ENCODE data around the gene PARD3B. TPM values are rescaled to one million over a fixed set of nuclear protein-coding genes. Genes with fewer than 3 reads are reported as not detected.

The PARD3B gene
- total RNA-seq, 1 donor from 2014 or later: 4.5 TPM

DNA sequence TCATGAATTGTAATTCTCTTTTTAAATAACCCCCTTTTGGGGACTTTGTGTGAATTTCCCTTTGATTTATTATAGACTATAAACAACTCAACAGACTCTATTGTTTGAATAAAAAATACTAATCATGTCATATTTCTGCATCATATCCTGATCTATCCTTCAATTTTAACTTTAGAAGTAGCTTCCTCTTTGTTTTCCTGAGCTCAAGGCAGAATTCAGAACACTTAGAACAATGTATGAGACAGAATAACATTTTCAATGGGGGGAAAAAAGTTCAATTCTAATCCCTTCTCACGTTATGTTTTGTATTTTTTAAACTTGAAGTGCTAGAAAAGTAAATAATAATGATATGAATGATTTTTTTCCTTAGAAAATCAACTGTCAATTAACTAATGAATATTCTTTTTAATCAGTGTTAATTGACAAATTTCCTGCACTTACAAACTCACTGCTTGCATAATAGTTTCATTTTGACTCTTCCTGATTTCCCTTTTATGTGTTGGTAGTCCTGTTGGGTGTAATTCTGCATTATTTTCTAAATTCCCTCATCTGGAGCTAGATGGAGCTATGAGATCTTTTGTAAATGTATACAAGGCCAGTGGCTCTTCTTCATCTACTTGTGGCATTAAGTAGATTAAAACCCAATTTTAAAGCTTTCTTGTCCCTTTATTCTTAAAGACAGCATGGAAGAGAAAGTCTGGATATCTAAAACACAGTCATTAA is 326.1 kb downstream of the PARD3B start:
- peak; percentile 4 to 10 for DNase-seq (ENCODE audit: low spot score in 2 of 2)

DNA sequence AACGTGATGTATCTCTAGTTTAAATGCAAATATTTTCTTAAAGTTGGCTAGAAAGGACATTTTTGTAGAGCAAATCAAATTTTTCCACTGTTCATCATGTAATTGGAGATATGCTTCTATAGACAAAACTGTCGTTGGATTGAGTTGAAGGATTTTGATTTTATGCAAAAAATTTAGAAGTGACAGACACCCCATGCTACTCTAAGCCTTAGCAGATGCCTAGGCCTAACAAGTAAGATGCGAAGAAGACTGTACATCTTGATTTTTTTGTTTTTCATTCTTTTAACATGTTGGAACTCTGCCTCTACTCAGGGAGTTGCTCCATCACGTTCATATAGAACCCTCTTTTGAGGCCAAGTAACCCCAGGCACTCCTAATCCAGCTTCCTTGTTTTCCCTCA is 331.0 kb downstream of the PARD3B start:
- DNase-seq (ENCODE audit: low spot score in 2 of 2) (no peak), FAIRE-seq (no peak)

More for the DNA sequence above, 326.1 kb downstream of the PARD3B start:
- peak; percentile 90 for FAIRE-seq

DNA sequence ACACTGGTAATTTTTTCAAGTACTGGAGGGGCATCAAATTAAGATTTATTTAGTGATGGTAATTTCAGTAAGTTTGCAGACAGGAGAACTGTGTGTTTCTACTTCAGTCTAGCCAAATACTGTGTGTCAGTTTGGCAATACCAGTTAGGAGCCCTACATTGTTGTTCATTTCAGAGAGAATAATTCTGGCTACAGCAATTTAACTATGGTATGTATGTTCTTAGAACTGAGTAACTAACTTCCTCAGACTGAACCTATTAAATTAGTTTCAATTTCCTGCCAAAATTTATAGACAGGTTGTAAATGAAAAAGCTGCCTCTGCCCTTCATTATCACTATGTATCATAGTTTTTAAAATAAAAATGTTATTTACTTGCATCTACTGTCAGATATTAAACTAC is 332.4 kb downstream of the PARD3B start:
- DNase-seq (ENCODE audit: low spot score in 2 of 2) (no peak), FAIRE-seq (no peak)

DNA sequence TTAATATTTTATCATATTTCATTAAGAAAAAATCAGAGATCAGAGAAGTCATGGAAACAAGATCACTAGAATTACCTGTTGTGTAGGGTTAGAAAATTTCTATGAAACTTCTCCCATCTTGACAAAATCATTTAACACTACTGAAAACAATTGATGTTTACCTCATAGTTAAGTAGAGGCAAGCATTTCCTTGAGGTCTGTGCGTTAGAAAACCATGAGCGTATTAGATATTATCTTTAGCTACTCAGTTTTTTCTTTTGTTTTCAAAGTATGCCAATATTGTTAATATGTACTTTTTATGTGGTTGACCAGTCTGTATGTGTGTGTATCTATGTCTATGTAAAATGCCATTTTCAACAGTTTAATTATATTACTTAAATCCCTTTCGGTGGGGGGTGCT is 335.7 kb downstream of the PARD3B start:
- DNase-seq (ENCODE audit: low spot score in 2 of 2) (no peak), FAIRE-seq (no peak)

DNA sequence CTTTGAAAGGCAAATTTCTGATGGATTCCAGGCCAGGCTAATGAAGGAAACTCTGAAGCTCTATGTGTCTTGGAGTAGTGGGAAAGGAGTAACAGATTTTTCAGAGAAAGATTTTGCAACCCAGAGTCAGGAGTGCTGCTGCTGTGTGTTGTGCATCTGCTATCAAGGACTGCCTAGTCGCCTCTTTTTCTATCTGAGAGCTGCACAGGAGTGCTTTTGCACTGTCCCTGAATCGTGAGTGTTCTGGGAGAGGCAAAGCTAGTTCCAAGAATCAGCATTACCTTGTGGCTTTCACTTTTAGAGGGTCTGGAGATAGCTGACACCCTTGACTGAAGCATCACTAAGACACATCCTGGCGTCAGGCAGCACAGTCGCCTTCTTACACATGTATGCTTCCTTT is 336.4 kb downstream of the PARD3B start:
- FAIRE-seq (no peak), DNase-seq (ENCODE audit: low spot score in 2 of 2) (no peak)

DNA sequence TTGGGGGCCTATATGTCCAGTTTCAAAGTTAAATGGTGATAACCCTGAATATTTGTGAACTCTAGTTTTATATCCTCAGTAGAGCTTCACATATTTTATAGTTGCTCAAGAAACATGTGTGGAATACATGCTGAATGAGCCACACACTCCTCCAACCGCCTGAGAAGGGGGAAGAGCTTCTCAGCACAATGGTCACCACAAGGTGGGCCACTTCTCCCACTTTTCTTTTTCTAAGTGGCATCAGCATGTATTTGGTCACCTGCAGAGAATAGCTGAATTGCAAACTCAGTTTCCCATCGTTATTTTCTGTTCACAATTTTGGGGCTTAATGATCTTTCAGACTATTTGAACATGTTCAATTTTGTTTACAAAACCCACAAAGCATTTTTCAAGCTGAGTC is 340.5 kb downstream of the PARD3B start:
- no peak for DNase-seq (ENCODE audit: low spot score in 2 of 2)
- no peak for FAIRE-seq

DNA sequence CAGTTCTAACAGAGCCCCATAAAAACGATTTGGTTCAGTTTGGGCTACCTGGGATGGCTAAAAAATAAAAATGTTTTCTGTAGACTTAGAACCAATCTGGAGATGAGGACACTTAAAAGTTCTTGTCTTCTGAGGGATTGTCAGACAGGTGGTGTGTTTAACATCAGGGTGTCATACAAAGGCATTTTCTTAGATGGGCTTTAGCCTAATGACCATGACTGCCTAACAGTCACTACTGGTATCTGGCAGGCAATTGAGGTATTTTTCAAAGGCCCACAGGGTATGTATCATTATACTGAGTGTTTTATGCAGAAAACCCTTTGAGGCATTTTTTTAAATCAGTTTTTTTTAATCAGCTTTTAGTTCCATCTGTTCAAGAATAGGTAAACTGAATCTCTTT is 341.4 kb downstream of the PARD3B start:
- FAIRE-seq: no peak
- DNase-seq (ENCODE audit: low spot score in 2 of 2): no peak

DNA sequence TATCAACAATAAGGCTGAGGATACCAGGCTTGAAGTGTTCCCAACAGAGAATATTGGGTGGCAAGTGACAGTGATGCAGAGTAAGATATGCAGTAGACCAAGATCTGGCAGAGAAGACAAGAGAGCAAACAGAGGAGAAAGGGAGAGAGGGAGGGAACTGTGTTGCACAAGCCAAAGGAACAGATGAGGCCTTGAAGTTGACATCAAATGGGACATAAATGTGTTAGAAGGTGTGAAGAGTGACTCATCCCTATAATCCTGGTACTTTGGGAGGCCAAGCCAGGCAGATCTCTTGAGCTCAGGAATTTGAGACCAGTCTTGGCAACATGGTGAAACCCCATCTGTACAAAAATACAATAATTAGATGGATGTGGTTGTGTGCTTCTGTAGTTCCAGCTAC is 342.9 kb downstream of the PARD3B start:
- no peak for FAIRE-seq
- DNase-seq (ENCODE audit: low spot score in 2 of 2): no peak

DNA sequence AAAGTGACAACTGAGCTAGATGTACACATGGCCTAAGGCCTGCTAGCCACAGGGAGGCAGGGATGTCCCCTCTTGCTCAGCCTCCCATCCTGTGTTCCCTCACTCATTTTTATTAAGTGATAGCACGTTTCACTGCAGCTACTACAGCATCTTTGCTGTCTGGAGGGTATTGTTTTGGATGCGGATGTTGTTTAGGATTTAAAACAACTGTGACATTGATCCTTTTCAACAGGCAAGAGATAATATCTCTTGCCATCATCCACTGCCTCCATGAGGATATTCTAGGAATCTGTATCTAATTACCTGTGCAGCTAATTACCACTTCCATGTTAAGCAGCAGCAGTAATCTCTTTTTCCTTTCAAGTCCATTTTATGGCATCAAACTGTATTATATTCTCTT is 345.4 kb downstream of the PARD3B start:
- no peak for FAIRE-seq

DNA sequence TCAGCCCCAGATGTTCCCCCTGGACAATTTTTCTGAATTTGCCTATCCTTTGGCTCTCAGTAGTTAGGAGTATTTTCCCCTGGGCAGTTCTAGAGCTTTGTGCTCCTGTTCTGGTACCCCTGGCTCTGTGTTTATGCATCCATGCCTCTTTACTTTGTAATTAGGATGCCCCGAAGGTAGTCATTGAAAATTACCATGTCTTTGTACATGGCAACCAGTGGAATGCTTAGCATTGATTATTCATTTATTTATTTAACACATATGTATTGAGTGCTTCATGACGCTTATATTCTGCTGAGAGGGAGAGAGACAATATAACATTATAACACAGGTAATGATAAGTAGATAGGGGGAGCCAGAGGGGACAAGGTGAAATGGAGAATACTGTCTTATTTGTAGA is 346.5 kb downstream of the PARD3B start:
- FAIRE-seq (no peak), DNase-seq (ENCODE audit: low spot score in 2 of 2) (no peak)

More for the DNA sequence above, 345.4 kb downstream of the PARD3B start:
- no peak for DNase-seq (ENCODE audit: low spot score in 2 of 2)

DNA sequence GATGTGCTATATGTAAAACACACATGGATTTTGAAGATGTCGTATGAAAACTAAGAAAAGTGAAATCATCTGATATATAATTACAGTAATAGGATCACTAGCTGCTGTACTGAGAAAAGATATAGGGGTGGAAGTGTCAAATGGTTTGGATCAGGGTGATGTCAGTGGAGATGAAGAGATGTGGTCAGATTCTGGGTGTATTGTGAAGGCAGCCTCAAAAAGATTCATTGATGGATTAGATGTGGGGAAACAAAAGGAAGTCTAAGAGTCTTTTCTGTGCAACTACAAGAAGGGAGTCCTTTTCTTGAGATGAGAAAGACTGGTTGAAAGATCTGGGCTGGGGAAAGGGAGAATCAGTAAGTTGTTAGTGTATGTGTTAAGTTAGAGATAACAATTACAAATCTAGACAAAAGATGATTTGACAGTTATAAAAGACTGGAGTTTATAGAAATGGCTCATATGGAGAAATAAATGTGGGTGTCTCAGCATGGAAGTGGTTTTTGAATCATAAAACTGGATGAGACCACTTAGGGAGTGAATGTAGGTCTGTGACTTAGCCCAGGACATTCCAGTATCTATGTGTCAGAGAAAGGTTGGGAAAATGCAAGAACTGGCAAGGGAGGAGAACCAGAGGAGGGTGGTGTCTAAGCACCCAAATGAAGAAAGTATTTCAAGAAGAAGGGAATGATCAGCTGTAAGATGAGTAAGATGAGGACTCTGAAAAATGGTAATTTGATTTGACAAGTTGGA is 347.4 kb downstream of the PARD3B start:
- DNase-seq (ENCODE audit: low spot score in 2 of 2) (no peak), FAIRE-seq (no peak)

DNA sequence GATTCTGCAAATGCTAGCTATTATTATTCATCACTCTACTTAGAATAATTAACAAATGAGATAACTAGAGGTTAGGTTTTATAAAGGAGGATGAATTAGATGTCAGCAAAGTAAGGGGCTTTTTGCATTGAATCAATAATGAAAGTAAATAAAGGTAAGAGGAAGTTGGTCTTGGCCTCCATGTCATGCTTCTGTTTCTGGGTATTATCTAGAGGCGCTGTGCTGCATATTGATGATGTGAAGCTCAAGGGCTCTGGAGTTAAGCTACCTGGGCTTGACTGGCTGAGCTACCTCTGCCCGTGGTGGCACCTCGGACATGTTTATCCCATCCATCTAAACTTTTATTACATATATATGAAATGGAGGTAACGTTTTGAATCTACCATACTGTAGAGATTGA is 350.9 kb downstream of the PARD3B start:
- DNase-seq (ENCODE audit: low spot score in 2 of 2): no peak
- FAIRE-seq: no peak

DNA sequence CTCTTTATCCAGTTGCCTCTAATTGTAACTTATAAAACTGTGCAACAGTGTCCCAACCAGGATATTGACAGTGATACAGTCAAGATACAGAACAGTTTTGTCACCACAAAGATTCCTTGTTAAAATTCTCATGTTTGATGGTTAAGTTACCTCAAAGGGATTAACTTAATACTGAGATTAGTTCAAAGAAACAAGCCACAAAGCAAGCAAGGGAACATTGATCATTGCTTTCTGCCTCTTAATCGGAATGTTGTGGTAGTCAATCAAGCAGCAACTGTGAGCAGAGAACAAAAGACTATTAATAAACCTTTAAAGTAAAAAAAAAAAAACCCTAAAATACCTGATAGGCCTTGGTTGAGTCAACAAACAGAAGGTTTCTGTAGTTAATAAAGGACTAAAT is 352.3 kb downstream of the PARD3B start:
- no peak for FAIRE-seq

DNA sequence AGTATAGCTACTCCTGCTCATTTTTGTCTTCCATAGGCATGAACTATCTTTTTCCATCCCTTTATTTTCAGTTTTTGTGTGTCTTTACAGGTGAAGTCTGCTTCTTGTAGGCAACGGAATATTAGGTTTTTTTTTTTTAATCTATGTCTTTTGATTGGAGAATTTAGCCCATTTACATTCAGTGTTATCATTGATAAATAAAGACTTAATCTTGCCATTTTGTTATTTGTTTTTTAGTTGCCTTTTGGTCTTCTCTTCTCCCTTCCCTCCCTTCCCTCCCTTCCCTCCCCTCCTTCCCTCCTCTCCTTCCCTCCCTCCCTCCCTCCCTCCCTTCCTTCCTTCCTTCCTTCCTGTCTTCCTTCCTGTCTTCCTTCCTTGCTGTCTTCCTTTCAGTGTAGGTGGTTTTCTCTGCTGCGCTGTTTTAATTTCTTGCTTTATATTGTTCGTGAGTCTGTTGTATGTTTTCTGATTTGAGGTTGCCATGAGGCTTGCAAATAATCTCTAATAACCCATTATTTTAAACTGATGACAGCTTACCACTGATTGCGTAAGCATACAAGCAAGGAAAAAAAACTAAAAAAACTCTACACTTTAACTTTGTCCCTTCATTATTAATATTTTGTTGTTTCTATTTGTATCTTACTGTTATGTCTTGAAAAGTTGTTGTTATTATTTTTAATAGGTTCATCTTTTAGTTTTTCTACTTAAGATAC is 353.8 kb downstream of the PARD3B start:
- DNase-seq (ENCODE audit: low spot score in 2 of 2) (no peak), FAIRE-seq (no peak)

More for the DNA sequence above, 352.3 kb downstream of the PARD3B start:
- DNase-seq (ENCODE audit: low spot score in 2 of 2): no peak

DNA sequence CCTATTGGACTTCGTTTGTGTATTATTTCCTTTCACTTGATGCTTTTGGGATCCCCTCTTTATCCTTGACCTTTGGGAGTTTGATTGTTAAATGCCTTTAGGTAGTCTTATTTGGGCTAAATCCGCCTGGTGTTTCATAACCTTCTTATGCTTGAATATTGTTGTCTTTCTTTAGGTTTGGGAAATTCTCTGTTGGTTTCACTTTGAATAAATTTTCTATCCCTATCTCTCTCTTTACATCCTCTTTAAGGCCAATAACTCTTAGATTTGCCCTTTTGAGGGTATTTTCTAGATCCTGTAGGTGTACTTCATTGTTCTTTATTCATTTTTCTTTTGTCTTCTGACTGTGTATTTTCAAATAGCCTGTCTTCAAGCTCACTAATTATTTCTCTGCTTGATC is 354.7 kb downstream of the PARD3B start:
- DNase-seq (ENCODE audit: low spot score in 2 of 2) (no peak), FAIRE-seq (no peak)

DNA sequence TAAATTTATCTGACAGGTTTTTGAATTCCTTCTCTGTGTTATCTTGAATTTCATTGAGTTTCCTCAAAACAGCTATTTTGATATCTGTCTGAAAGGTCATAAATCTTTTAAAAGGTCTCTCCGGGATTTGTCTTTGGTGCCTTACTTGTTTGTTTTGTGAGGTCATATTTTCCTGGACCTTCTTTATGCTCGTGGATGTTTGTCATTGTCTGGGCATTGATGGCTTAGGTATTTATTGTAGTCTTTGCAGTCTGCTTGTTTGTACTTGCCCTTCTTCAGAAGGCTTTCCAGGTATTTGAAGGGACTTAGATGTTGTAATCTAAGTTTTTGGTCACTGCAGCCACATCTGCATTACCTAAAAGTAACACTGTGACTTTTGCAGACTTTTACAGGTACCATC is 355.2 kb downstream of the PARD3B start:
- DNase-seq (ENCODE audit: low spot score in 2 of 2) (no peak), FAIRE-seq (no peak)

DNA sequence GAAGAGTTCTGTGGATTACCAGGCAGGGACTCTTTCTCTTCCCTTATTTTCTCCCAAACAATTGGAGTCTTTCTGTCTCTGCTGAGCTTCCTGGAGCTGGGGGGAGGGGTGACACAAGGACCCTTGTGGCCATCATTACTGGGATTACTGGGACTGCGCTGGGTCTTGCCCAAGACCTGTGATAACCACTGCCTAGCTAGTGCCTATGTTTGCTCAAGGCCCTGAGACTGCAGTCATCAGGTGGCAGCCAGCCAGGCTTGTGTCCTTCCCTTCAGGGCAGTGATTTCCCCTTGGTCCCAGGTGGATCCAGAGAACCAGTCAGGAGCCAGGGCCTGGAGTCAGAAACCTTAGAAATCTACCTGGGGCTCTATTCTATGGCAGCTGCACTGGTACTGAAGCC is 355.6 kb downstream of the PARD3B start:
- DNase-seq (ENCODE audit: low spot score in 2 of 2) (no peak), FAIRE-seq (no peak)

DNA sequence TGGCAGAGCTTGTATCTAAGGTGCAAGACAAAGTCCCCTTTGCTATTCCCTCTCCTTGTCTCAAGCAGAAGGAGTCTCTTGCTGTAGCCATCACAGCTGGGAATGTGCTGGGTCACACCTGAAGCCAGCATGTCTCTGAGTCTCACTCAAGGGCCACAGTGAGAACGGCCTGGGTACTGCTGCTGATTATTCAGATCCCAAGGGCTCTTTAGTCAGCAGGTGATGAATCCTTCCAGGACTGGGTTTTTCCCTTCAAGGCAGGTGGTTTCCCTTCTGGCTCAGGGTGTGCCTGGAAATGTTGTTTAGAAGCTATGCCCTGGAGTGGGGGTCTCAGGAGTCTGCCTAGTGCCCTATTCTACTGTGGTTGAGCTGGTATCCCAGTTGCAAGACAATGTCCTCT is 356.3 kb downstream of the PARD3B start:
- DNase-seq (ENCODE audit: low spot score in 2 of 2): no peak

DNA sequence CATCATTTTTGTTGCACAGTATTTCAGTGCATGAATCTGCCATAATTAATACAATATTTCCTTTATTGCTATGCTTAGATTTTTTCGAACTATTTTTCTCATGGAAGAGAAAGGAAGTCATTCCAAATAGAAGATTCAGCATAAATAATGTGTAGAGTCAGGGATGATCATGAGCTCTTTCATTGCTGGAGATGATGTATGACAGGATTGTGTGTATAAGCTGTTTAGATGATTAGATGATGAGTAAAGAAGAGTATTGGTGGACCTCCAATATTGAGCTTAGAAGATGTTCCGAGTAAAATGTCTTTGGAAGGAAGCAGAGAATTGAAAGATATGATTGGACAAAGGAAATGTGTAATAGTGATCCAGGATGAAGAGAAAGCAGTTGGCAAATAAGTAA is 364.5 kb downstream of the PARD3B start:
- FAIRE-seq (no peak), DNase-seq (ENCODE audit: low spot score in 2 of 2) (no peak)

More for the DNA sequence above, 356.3 kb downstream of the PARD3B start:
- no peak for FAIRE-seq

DNA sequence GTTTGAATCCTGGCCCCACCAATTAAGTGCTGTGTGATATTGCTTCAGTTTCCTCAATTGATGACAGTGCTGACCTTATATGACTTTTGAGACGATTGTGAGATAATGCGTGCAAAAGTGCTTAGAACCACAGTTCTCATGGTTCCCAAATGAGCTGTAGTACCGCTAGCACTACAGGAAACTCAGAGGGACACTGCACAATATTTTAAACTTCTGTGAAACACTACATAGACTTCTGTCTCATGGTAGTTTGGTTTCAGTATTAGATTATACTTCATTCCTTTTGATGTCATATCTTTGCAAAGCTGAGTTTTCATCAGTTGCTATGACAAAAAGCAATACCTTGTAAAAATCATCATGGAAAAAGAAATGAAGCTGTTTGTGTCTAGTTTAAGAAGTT is 368.0 kb downstream of the PARD3B start:
- DNase-seq (ENCODE audit: low spot score in 2 of 2) (no peak), FAIRE-seq (no peak)

DNA sequence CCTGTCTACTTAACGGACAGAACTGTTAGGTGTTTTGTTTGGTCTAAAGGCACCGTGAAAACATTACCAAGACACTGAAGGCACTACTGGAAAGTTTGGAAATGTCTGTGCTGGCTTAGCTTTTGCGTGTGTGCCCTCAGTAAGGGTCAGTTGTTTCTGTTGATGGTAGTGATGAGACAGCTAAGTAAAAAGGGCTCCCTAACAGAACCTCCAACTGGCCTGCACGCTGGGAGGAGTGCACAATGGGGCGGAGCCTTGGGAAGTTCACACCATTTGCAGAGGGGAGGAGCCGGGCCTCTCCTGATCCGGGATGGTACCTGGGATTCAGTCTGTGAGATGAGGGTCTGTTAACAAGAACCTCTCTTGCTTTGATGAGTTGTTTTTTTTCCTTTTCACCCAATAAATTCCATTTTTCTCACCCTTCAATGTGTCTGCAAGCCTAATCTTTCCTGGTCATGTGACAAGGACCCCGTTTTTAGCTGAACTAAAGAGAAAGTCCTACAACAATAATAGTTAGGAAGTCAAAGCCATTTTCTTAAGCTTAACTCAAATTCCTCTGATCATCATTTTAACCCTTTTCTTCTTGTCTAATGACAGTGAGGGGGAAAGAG is 368.7 kb downstream of the PARD3B start:
- FAIRE-seq: no peak
- no peak for DNase-seq (ENCODE audit: low spot score in 2 of 2)

All from frontal cortex (tissue), 4 donors.